ENCODE data around the gene TRMT112. TPM values are rescaled to one million over a fixed set of nuclear protein-coding genes. Genes with fewer than 3 reads are reported as not detected.

The TRMT112 gene
- polyA plus RNA-seq, 1 experiment: 154 TPM

DNA sequence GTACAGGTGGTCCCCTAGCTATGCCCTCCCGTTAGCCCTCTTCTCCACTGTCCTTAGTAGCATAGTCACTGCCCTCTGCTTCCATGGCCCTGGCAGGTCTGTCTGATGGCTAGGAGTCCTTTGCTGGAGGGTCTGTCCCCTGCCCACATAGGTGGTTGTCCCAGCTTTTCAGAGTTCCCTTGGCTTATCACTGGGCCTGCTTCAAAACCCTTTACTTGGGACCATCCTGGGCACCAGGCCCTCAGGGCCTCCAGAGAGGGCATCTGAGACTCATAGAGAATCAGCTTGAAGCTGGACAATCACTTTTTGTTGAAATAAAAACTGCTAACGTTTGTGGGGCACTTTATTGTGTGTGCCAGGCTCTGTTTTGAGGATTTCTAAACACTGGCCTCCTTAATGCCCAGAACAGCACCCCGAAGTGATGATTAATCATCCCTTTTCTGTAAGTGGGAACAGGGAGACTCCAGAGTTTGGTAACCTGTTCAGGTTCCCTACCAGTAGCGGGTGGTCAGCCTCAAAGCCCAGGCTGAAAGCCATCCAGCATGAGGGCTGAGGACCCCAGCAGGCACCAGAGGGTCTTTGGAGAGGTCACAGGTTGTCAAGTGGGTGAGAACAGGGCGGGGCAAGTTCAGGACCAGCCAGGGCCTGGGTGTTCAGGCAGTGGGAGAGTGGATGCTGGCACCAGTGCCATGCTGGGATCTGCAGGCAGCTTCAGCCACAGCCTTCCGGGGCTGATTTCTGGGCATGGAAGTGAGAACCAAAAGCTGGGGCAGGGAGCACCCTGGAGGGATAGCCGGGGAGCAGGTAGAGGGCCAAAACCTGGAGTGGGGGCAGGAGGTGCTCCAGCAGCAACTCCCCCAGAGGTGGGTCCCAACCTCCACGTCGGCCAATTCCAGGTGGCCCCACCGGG, 26.8 kb downstream of the TRMT112 start:
- no peak for DNase-seq (ENCODE audit: low read depth)
- no peak overlapping the region for H3K4me3 ChIP-seq (ENCODE audit: low read depth, low read length)
- CTCF ChIA-PET: interaction anchor here (1.0 to 9.2 kb wide), 2 partner anchors 12 to 19 kb away, joined by 3 to 88 read pairs; partner anchors contain the start of gene CATSPERZ
- TF ChIP-seq CTCF (IDR thresholded peaks at IDR 0.05; ENCODE audit: insufficient read depth, low read depth, low read length): no peak
- POLR2A ChIA-PET: no interaction called here
- peaks cover 28% of the 10 kb centered on the region for H3K27me3 ChIP-seq (ENCODE audit: control insufficient read depth, insufficient read depth, low read length)
- no peaks in the 10 kb centered on the region for H3K36me3 ChIP-seq (ENCODE audit: control insufficient read depth, insufficient read depth, low read length)

DNA sequence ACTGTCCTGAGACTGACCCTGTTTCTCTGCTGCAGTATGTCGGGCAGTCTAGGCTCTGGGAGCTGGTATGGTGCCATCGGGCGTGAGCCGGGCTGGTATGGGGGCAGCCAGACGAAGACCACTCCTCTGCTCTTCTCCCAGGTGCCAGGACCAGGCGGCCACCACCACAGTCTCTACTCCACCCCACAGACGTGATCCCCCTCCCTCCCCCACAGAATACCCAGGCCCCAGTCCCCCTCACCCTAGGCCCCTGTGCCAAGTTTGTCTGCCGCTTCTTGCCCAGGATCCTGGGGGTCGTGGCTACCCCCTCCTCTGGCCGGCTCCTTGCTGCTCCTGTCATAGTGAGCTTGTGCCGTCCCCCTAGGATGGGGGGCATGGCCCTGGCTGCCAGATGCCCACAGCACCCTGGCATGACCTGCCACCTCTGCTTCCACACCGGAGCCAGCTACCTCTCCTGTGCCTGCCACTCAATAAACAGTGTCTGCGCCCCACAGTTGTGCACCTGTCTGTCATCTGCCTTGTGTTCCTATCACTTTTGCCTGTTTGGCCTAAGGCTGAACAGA, 28.3 kb downstream of the TRMT112 start:
- H3K36me3 ChIP-seq (ENCODE audit: control insufficient read depth, insufficient read depth, low read length): no peaks in the 10 kb centered on the region
- H3K4me3 ChIP-seq (ENCODE audit: low read depth, low read length): no peak overlapping the region
- H3K27me3 ChIP-seq (ENCODE audit: control insufficient read depth, insufficient read depth, low read length): peaks cover 22% of the 10 kb centered on the region
- CTCF ChIA-PET: interaction anchor here (9.2 kb wide), 1 partner anchor 14 kb away, joined by 88 read pairs; the partner anchor contains the start of gene CATSPERZ
- no peak for DNase-seq (ENCODE audit: low read depth)
- POLR2A ChIA-PET: no interaction called here
- TF ChIP-seq CTCF (IDR thresholded peaks at IDR 0.05; ENCODE audit: insufficient read depth, low read depth, low read length): no peak

GRCh38 chr11:64288353-64288750, 29.0 kb downstream of the TRMT112 start:
- no peak for TF ChIP-seq CTCF (IDR thresholded peaks at IDR 0.05; ENCODE audit: insufficient read depth, low read depth, low read length)
- DNase-seq (ENCODE audit: low read depth): no peak
- ChIA-PET CTCF (interaction anchor here (0.5 to 9.2 kb wide), 3 partner anchors 9 to 36 kb away, joined by 3 to 88 read pairs (median 5); partner anchors contain the start of gene CATSPERZ), POLR2A (no interaction called here)
- Histone ChIP-seq H3K27me3 (ENCODE audit: control insufficient read depth, insufficient read depth, low read length) (peaks cover 20% of the 10 kb centered on the region), H3K4me3 (ENCODE audit: low read depth, low read length) (no peak overlapping the region), H3K36me3 (ENCODE audit: control insufficient read depth, insufficient read depth, low read length) (no peaks in the 10 kb centered on the region)

DNA sequence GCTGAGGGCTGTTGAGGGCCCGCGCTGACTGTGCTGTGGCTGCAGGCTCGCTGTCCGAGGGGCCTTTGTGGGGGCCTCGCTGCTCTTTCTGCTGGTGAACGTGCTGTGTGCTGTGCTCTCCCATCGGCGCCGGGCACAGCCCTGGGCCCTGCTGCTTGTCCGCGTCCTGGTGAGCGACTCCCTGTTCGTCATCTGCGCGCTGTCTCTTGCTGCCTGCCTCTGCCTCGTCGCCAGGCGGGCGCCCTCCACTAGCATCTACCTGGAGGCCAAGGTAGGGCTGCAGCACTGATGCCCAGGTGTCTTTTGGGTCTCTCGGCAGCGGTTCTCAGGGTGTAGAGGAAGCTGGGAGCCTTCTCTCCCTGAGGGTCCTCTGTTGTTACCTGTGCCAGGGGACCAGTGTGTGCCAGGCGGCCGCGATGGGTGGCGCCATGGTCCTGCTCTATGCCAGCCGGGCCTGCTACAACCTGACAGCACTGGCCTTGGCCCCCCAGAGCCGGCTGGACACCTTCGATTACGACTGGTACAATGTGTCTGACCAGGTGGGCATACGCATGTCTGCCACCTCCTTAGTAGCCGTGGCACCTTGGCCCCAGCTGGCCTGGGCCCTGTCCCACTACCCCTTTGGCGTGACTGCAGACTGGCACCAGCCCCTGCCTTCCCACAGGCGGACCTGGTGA, 29.5 kb downstream of the TRMT112 start:
- TF ChIP-seq CTCF (IDR thresholded peaks at IDR 0.05; ENCODE audit: insufficient read depth, low read depth, low read length): no peak
- ChIA-PET POLR2A (no interaction called here), CTCF (interaction anchor here (0.5 to 9.2 kb wide), 3 partner anchors 9 to 36 kb away, joined by 3 to 88 read pairs (median 5); partner anchors contain the start of gene CATSPERZ)
- Histone ChIP-seq H3K36me3 (ENCODE audit: control insufficient read depth, insufficient read depth, low read length) (0 out of 2 replicates have a peak, but pooled peaks cover 1% of the 10 kb centered on the region), H3K4me3 (ENCODE audit: low read depth, low read length) (no peak overlapping the region), H3K27me3 (ENCODE audit: control insufficient read depth, insufficient read depth, low read length) (peaks cover 15% of the 10 kb centered on the region)
- DNase-seq (ENCODE audit: low read depth): no peak

DNA sequence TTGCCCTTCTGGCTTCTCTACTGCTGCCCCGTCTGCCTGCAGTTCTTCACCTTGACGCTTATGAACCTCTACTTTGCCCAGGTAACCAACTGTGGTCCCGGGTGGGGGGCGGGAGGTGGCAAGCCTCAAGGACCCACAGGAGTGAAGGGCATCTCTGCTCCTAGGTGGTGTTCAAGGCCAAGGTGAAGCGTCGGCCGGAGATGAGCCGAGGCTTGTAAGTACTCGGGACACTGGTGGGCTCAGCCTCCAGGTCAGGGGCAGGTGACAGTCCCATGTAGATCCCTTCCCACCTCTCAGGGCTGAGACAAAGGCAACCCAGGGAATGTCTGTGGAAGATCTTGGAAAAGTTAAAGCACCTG, 30.6 kb downstream of the TRMT112 start:
- CTCF ChIA-PET: interaction anchor here (9.2 kb wide), 1 partner anchor 16 kb away, joined by 88 read pairs; the partner anchor contains the start of gene CATSPERZ
- TF ChIP-seq CTCF (IDR thresholded peaks at IDR 0.05; ENCODE audit: insufficient read depth, low read depth, low read length): no peak
- H3K27me3 ChIP-seq (ENCODE audit: control insufficient read depth, insufficient read depth, low read length): peaks cover 10% of the 10 kb centered on the region
- H3K4me3 ChIP-seq (ENCODE audit: low read depth, low read length): no peak overlapping the region
- POLR2A ChIA-PET: no interaction called here
- DNase-seq (ENCODE audit: low read depth): no peak
- H3K36me3 ChIP-seq (ENCODE audit: control insufficient read depth, insufficient read depth, low read length): 0 out of 2 replicates have a peak, but pooled peaks cover 1% of the 10 kb centered on the region
